ENCODE measurements around the gene COP1.
"Not testable (repeated sequence)": the region's sequence is repeated elsewhere in the genome, so short reads cannot be mapped to it uniquely, and the experiment has no call there.

The COP1 gene

DNA sequence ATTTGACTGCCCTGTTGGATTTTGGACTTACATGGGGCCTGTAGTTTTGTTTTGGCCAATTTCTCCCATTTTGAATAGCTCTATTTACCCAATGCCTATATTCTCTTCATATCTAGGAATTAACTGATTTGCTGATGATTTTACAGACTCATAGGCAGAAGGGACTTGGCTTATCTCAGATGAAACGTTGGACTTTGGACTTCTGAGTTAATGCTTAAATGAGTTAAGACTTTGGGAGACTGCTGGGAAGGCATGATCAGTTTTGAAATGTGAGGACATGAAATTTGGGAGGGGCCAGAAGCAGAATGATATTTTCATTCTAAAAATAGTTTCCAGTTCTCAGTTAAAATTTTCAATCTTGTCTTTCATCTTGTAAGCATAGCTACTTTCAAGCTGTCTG is 222.3 kb downstream of the COP1 start:
- no peaks in the 10 kb centered on the region for H3K27me3 Mint-ChIP-seq
- no peak overlapping the region for H3K4me3 Mint-ChIP-seq
- H3K27ac Mint-ChIP-seq = no peak overlapping the region
- DNase-seq = no peak
- H3K9me3 Mint-ChIP-seq = peaks cover 23 to 24% of the 10 kb centered on the region in 2 donors
- no peaks in the 10 kb centered on the region for H3K4me1 Mint-ChIP-seq
- ATAC-seq = no peak

DNA sequence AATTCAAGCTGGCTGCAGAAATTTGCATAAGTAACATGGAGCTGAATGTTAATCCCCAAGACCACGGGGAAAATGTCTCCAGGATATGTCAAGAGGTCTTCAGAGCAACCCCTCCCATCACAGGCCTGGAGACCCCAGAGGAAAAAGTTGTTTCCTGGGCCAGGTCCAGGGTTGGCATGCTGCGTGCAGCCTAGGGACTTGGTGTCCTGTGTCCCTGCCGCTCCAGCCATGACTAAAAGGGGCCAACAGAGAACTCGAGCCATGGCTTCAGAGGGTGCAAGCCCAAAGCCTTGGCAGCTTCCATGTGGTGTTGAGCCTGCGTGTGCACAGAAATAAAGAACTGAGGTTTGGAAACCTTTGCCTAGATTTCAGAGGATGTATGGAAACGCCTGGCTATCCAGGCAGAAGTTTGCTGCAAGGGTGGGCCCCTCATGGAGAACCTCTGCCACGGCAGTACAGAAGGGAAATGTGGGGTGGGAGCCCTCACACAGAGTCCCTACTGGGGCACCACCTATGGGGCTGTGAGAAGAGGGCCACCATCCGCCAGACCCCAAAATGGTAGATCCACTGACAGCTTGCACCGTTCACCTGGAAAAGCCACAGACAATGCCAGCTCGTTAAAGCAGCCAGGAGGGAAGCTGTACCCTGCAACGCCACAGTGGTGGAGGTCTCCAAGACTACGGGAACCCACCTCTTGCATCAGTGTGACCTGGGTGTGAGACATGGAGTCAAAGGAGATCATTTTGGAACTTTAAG is 222.9 kb downstream of the COP1 start:
- no peak for ATAC-seq
- Mint-ChIP-seq H3K27ac (peak overlapping the region in 1 of 2 donors; percentile 25), H3K4me1 (no peaks in the 10 kb centered on the region), H3K9me3 (peaks cover 23 to 24% of the 10 kb centered on the region in 2 donors), H3K4me3 (no peak overlapping the region), H3K27me3 (no peaks in the 10 kb centered on the region)
- DNase-seq = no peak

GRCh38 chr1:175983363-175983762 is 223.7 kb downstream of the COP1 start:
- not testable (repeated sequence) for DNase-seq, H3K27me3 Mint-ChIP-seq, H3K4me1 Mint-ChIP-seq, H3K27ac Mint-ChIP-seq, H3K4me3 Mint-ChIP-seq, ATAC-seq
- peaks cover 23 to 24% of the 10 kb centered on the region in 2 donors for H3K9me3 Mint-ChIP-seq

- no peaks in the 10 kb centered on the region for H3K27me3 Mint-ChIP-seq
- H3K4me3 Mint-ChIP-seq = no peak overlapping the region
- H3K9me3 Mint-ChIP-seq = peaks cover 23 to 24% of the 10 kb centered on the region in 2 donors
- H3K4me1 Mint-ChIP-seq = no peaks in the 10 kb centered on the region
- no peak overlapping the region for H3K27ac Mint-ChIP-seq
- no peak for DNase-seq
- no peak for ATAC-seq
Observed at GRCh38 chr1:175981128-175981527, 226.0 kb downstream of the COP1 start.

DNA sequence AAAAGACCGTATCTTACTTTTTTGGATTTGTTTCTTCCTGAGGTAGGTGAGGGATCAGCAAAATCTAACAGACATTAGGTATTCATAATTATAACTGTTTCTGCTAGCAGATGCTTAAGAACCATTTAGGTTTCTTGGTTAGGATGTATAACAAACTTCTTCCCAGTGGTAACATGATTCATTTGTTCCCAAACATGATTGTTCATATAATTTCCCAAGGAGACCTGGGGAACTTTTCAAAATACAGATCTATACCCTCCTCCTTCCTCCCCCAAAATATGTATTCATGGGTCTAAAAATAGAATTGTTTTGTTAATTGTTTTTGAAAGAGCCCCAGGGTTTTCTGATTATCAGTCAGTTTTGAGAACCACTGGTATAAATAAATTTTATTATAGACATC is 228.2 kb downstream of the COP1 start:
- DNase-seq (no peak), ATAC-seq (no peak)
- Mint-ChIP-seq H3K27ac (no peak overlapping the region), H3K4me1 (no peaks in the 10 kb centered on the region), H3K9me3 (peaks cover 9 to 15% of the 10 kb centered on the region in 2 donors), H3K27me3 (no peaks in the 10 kb centered on the region), H3K4me3 (no peak overlapping the region)

GRCh38 chr1:175978476-175978875 is 228.6 kb downstream of the COP1 start:
- Mint-ChIP-seq H3K27me3 (no peaks in the 10 kb centered on the region), H3K27ac (peak overlapping the region in 1 of 2 donors; percentile 65), H3K4me1 (no peaks in the 10 kb centered on the region), H3K9me3 (peaks cover 4 to 12% of the 10 kb centered on the region in 2 donors), H3K4me3 (no peak overlapping the region)
- ATAC-seq (no peak), DNase-seq (no peak)

DNA sequence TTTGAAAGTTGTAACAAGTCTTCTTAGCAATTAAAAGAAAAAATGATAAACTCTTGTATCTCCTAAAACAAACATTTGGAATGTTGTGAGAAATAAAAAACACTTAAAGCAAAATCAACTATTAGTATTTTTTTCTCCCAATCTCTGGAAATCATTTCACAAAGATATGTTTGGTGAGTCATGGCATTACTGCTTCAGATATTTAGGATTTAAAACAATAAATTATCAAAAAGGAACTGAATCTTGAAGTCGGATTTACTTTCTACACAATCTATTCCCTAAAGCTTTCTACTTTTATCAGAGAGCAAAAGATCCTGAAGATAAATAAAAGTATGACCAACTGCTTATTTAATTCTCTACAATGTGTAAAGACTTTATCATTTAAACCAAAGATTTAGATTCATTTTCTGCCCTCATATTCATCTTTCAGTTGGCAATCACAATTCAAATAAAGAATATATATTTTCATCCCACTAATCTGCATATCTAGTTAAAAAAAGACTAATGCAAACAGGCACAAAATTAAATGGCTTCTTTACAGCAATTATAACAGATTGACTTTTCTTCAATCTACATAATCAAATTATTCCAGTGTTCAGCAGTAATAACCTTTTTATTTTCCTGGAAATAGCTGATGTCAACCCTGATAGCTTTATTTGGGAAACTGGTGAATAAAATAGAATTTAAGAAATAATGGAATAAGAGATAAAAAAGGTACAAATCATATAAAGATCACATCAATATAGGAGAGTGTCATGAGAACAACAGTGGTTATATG is 230.0 kb downstream of the COP1 start:
- ATAC-seq = no peak
- H3K4me1 Mint-ChIP-seq = no peaks in the 10 kb centered on the region
- no peaks in the 10 kb centered on the region for H3K27me3 Mint-ChIP-seq
- H3K4me3 Mint-ChIP-seq = no peak overlapping the region
- no peak for DNase-seq
- peaks cover 0 to 7% of the 10 kb centered on the region in 2 donors for H3K9me3 Mint-ChIP-seq
- no peak overlapping the region for H3K27ac Mint-ChIP-seq

DNA sequence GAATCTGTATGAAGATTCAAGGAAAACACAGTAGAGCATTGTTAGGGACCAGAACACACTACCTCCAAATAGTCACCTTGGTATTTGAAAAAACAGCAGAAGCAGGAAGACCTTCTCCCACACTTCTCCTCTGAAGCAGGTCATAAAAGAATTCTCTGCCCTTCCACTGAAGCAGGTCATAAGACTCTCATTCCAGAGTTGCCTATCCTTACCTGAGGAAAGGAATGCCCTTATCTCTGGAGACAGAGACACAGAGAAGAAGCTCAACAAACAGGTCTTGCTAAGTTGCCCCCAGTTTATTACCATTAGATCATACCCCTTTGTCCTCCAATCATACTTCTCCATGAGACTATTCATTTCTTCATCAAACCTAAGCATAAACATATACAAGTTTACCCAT is 237.9 kb downstream of the COP1 start:
- Mint-ChIP-seq H3K27ac (no peak overlapping the region), H3K4me1 (no peaks in the 10 kb centered on the region)
- no peak for ATAC-seq

GRCh38 chr1:175968486-175969172 is 238.5 kb downstream of the COP1 start:
- Mint-ChIP-seq H3K4me1 (no peaks in the 10 kb centered on the region), H3K27me3 (no peaks in the 10 kb centered on the region), H3K9me3 (no peaks in the 10 kb centered on the region), H3K4me3 (no peak overlapping the region), H3K27ac (no peak overlapping the region)
- ATAC-seq = no peak
- DNase-seq = no peak

More for the DNA sequence above, 237.9 kb downstream of the COP1 start:
- Mint-ChIP-seq H3K27me3 (no peaks in the 10 kb centered on the region), H3K4me3 (no peak overlapping the region), H3K9me3 (no peaks in the 10 kb centered on the region)
- no peak for DNase-seq

DNA sequence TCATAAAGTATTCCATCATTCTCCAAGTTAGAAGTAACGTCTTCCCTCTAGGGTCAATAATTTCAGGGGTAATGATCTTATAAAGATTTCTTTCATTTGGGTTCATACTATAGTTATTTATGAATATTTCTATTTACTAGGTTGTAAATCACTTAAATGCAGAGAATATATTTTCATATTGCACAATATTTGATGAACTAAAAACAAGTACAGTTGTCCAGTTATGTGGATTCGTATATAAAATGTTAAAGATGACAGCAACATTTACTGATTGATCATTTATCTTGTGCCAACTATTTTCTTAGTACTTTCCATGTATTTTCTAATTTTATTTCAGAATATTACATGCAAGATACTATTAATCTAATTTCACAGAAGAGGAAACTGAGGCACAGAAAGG is 243.3 kb downstream of the COP1 start:
- Mint-ChIP-seq H3K9me3 (no peaks in the 10 kb centered on the region), H3K4me3 (no peak overlapping the region), H3K27ac (no peak overlapping the region), H3K4me1 (no peaks in the 10 kb centered on the region), H3K27me3 (no peaks in the 10 kb centered on the region)
- DNase-seq (no peak), ATAC-seq (no peak)

GRCh38 chr1:175960169-175960568 is 246.9 kb downstream of the COP1 start:
- no peak for DNase-seq
- no peaks in the 10 kb centered on the region for H3K27me3 Mint-ChIP-seq
- no peak for ATAC-seq
- no peaks in the 10 kb centered on the region for H3K9me3 Mint-ChIP-seq
- H3K4me3 Mint-ChIP-seq = no peak overlapping the region
- no peak overlapping the region for H3K27ac Mint-ChIP-seq
- no peaks in the 10 kb centered on the region for H3K4me1 Mint-ChIP-seq

DNA sequence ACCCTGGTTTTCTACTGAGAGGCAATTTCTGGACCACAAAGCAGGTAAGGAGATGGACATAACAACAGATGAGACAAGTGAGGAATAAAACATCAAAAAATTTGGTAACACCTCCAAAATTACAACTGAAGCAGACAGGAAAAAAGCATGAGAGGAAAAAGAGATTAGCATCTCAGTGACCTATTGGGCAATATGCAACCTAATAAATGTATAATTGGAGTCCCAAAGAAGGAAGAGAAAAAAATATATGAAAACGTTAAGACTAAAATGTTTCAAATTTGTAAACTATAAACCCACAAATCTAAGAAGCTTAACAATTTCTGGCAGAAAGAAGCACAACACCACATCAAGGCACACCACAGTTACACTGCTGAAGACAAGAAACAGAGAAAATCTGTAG is 255.5 kb downstream of the COP1 start:
- no peak for DNase-seq
- peaks cover 0 to 8% of the 10 kb centered on the region in 2 donors for H3K9me3 Mint-ChIP-seq
- H3K4me3 Mint-ChIP-seq = no peak overlapping the region
- no peaks in the 10 kb centered on the region for H3K4me1 Mint-ChIP-seq
- no peak for ATAC-seq
- H3K27ac Mint-ChIP-seq = no peak overlapping the region
- no peaks in the 10 kb centered on the region for H3K27me3 Mint-ChIP-seq

GRCh38 chr1:175947771-175948170 is 259.3 kb downstream of the COP1 start:
- H3K4me1 Mint-ChIP-seq = no peaks in the 10 kb centered on the region
- no peak for DNase-seq
- ATAC-seq = no peak
- H3K4me3 Mint-ChIP-seq = no peak overlapping the region
- peaks cover 0 to 8% of the 10 kb centered on the region in 2 donors for H3K9me3 Mint-ChIP-seq
- H3K27ac Mint-ChIP-seq = no peak overlapping the region
- H3K27me3 Mint-ChIP-seq = no peaks in the 10 kb centered on the region

GRCh38 chr1:175944591-175944990 is 262.5 kb downstream of the COP1 start:
- H3K27ac Mint-ChIP-seq = no peak overlapping the region
- no peaks in the 10 kb centered on the region for H3K4me1 Mint-ChIP-seq
- H3K27me3 Mint-ChIP-seq = no peaks in the 10 kb centered on the region
- peaks cover 5 to 7% of the 10 kb centered on the region in 2 donors for H3K9me3 Mint-ChIP-seq
- ATAC-seq (no peak), DNase-seq (no peak)
- H3K4me3 Mint-ChIP-seq = no peak overlapping the region

DNA sequence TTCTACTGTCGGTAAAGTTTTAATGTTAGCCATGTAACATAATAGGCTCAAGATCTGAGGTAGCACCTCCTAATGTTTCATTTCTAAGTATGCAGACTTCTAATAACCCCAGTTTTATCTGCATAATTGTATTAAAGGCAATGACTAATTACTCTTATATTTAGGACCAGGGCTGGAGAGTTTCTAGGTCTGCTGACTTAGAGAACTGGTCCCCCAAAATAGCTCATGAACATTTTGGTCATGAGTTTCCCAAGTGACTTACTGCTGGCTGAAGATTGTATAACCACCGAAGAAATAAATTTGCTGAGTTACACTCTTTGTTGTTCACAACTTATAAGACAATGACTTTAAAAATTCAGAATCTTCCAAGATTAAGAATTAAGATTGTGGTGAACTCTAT is 265.9 kb downstream of the COP1 start:
- no peaks in the 10 kb centered on the region for H3K4me1 Mint-ChIP-seq
- H3K9me3 Mint-ChIP-seq = peaks cover 11 to 14% of the 10 kb centered on the region in 2 donors
- H3K27ac Mint-ChIP-seq = no peak overlapping the region
- DNase-seq = no peak
- no peak overlapping the region for H3K4me3 Mint-ChIP-seq
- H3K27me3 Mint-ChIP-seq = no peaks in the 10 kb centered on the region
- ATAC-seq = no peak

GRCh38 chr1:175936736-175937135 is 270.4 kb downstream of the COP1 start:
- Mint-ChIP-seq H3K4me3 (no peak overlapping the region), H3K27ac (no peak overlapping the region), H3K9me3 (peaks cover 11 to 13% of the 10 kb centered on the region in 2 donors), H3K27me3 (no peaks in the 10 kb centered on the region), H3K4me1 (no peaks in the 10 kb centered on the region)
- ATAC-seq (no peak), DNase-seq (no peak)
